Gastrocnemius medialis (tissue), 4 donors: ENCODE data around the gene BRCA2. TPM values are rescaled to one million over a fixed set of nuclear protein-coding genes. Genes with fewer than 3 reads are reported as not detected.

Experiments used
- ATAC-seq, 2 donors: fragments of 150-250 bp; one replicate each; pipeline ENCODE4 v1.9.1; 2016
- DNase-seq, 2 donors: peaks; one replicate each; pipeline ENCODE4 v3.0.0-alpha.2; 2019
- H3K27ac ChIP-seq, 4 donors: fragments of 200-600 bp; sonication (generic); 1 replicate in 1 of 4; 2 replicates in 3 of 4; pipeline ENCODE4 v1.5.1; 2016 to 2018; ENCODE audit warnings: mild to moderate bottlenecking in 2 of 4, moderate library complexity in 1 of 4
- H3K27me3 ChIP-seq, 3 donors: fragments of 200-600 bp; sonication (generic) in 2 of 3; 1 replicate in 1 of 3; 2 replicates in 2 of 3; pipeline versions ENCODE4 v1.5.1 to v1.6.0; 2016 to 2019; ENCODE audit warnings: mild to moderate bottlenecking in 1 of 3, moderate library complexity in 1 of 3
- H3K36me3 ChIP-seq, 2 donors: fragments of 200-600 bp; sonication (generic) in 1 of 2; one replicate each; pipeline ENCODE4 v1.5.1; 2017 to 2018
- H3K4me1 ChIP-seq, 2 donors: fragments of 200-600 bp; sonication (generic) in 1 of 2; one replicate each; pipeline ENCODE4 v1.5.1; 2016 to 2017; ENCODE audit warnings: mild to moderate bottlenecking in 2 of 2
- H3K4me3 ChIP-seq, 4 donors: fragments of 200-600 bp; sonication (generic) in 3 of 4; 1 replicate in 1 of 4; 2 replicates in 3 of 4; pipeline ENCODE4 v1.5.1; 2016 to 2019; ENCODE audit warnings: mild to moderate bottlenecking in 2 of 4
- H3K9me3 ChIP-seq, 3 donors: fragments of 200-600 bp; sonication (generic) in 2 of 3; 1 replicate in 1 of 3; 2 replicates in 2 of 3; pipeline ENCODE4 v1.5.1; 2016 to 2019
- CTCF ChIP-seq, 5 experiments: fragments of 450-650 bp in 3 of 5; fragments of 200-600 bp in 2 of 5; sonication (generic) in 2 of 5; IDR thresholded peaks in 4 of 5; conservative IDR thresholded peaks in 1 of 5; 1 replicate in 4 of 5; 2 replicates in 1 of 5; pipeline ENCODE4 v1.5.1; 2016 to 2019; ENCODE audit warnings: antibody characterized with exemption in 5 of 5, mild to moderate bottlenecking in 3 of 5, moderate library complexity in 3 of 5
- POLR2A ChIP-seq, 2 donors: fragments of 450-650 bp; IDR thresholded peaks; one replicate each; pipeline ENCODE4 v1.6.1; 2017; ENCODE audit warnings: antibody characterized with exemption in 2 of 2, mild to moderate bottlenecking in 2 of 2, moderate library complexity in 2 of 2
- in situ Hi-C, 4 donors: fragments of 200-750 bp; cut with MboI; loops; one replicate each; pipeline versions ENCODE4 v1.15.0 to v1.8.0; 2017; ENCODE audit warnings: low sequenced_read_pairs in 4 of 4
- intact Hi-C: fragments of 100-400 bp; cut with DNase I; formaldehyde crosslinking; loops from one replicate; pipeline ENCODE4 v1.15.1; 2023; ENCODE audit warnings: low total_unique reads
- total RNA-seq, 4 donors: library from RNA; depleted of rRNA; stranded (reverse); fragments of >200 nt; gene quantifications; one replicate each; pipeline versions ENCODE4 v1.1.0 to v1.2.3, GENCODE V29; 2016

The BRCA2 gene
- total RNA-seq, 4 donors from 2014 or later = 0.02 to 0.20 (median 0.12) TPM

GRCh38 chr13:32431361-32431760 is 116.1 kb downstream of the BRCA2 start:
- no peak for DNase-seq

GRCh38 chr13:32432856-32433255 is 117.5 kb downstream of the BRCA2 start:
- no peaks in the 10 kb centered on the region for H3K9me3 ChIP-seq
- TF ChIP-seq CTCF (IDR thresholded peaks at IDR 0.05 in 4 of 5, conservative IDR thresholded peaks at IDR 0.05 in 1 of 5) = no peak
- no peak for TF ChIP-seq POLR2A (IDR thresholded peaks at IDR 0.05)
- no peaks in the 10 kb centered on the region for H3K27me3 ChIP-seq
- ATAC-seq (no peak), DNase-seq (no peak)
- intact Hi-C loops = no loop called here
- peak overlapping the region in 3 of 4 donors; percentile 18 to 50 (median 25) for H3K27ac ChIP-seq
- H3K36me3 ChIP-seq = peaks cover 0 to 26% of the 10 kb centered on the region in 2 donors
- no peaks in the 10 kb centered on the region for H3K4me1 ChIP-seq
- H3K4me3 ChIP-seq = no peak overlapping the region
- in situ Hi-C loops = no loop called here

More at GRCh38 chr13:32431361-32431760, 116.1 kb downstream of the BRCA2 start:
- Histone ChIP-seq H3K27ac (no peak overlapping the region), H3K36me3 (peaks cover 0 to 20% of the 10 kb centered on the region in 2 donors), H3K27me3 (no peaks in the 10 kb centered on the region), H3K4me1 (peaks cover 4 to 5% of the 10 kb centered on the region in 2 donors), H3K9me3 (no peaks in the 10 kb centered on the region), H3K4me3 (no peak overlapping the region)
- TF ChIP-seq POLR2A (IDR thresholded peaks at IDR 0.05) (no peak), CTCF (IDR thresholded peaks at IDR 0.05 in 4 of 5, conservative IDR thresholded peaks at IDR 0.05 in 1 of 5) (no peak)
- no peak for ATAC-seq
- in situ Hi-C loops (no loop called here), intact Hi-C loops (no loop called here)

DNA sequence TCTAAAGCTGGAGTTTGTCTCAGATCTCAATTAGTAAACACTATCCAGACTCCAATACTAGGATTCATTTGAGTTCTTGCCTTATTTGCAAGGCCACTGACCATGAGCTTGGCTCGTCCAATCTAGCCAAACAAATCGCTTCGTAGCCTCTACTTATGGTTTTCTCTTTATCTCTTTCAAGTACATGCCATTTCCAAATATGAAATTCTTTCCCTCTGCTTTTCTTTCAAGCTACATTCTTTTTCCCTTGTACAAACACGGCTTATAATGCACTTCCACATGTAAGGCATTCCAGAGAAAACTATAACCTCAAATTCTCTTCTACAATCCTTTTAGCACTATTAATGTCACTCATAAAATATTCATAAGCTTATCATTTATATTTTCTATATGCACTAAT is 123.6 kb downstream of the BRCA2 start:
- Histone ChIP-seq H3K9me3 (no peaks in the 10 kb centered on the region), H3K4me1 (no peaks in the 10 kb centered on the region), H3K27ac (no peak overlapping the region), H3K27me3 (no peaks in the 10 kb centered on the region), H3K4me3 (no peak overlapping the region), H3K36me3 (peaks cover 0 to 29% of the 10 kb centered on the region in 2 donors)
- TF ChIP-seq CTCF (IDR thresholded peaks at IDR 0.05 in 4 of 5, conservative IDR thresholded peaks at IDR 0.05 in 1 of 5) = no peak
- no peak for TF ChIP-seq POLR2A (IDR thresholded peaks at IDR 0.05)
- intact Hi-C loops (no loop called here), in situ Hi-C loops (no loop called here)
- DNase-seq (no peak), ATAC-seq (no peak)

- H3K4me1 ChIP-seq = peaks cover 0 to 11% of the 10 kb centered on the region in 2 donors
- H3K27ac ChIP-seq = no peak overlapping the region
- in situ Hi-C loops = no loop called here
- H3K36me3 ChIP-seq = peaks cover 0 to 7% of the 10 kb centered on the region in 2 donors
- H3K27me3 ChIP-seq = no peaks in the 10 kb centered on the region
- intact Hi-C loops = no loop called here
- no peaks in the 10 kb centered on the region for H3K9me3 ChIP-seq
- TF ChIP-seq POLR2A (IDR thresholded peaks at IDR 0.05) = no peak
- peak in 2 of 5 experiments; percentile 21 to 34 for TF ChIP-seq CTCF (IDR thresholded peaks at IDR 0.05 in 4 of 5, conservative IDR thresholded peaks at IDR 0.05 in 1 of 5)
- DNase-seq (no peak), ATAC-seq (no peak)
- H3K4me3 ChIP-seq = no peak overlapping the region
Measured at GRCh38 chr13:32443111-32443510, 127.8 kb downstream of the BRCA2 start.

- H3K4me1 ChIP-seq = peaks cover 0 to 18% of the 10 kb centered on the region in 2 donors
- in situ Hi-C loops = no loop called here
- H3K27ac ChIP-seq = no peak overlapping the region
- TF ChIP-seq CTCF (IDR thresholded peaks at IDR 0.05 in 4 of 5, conservative IDR thresholded peaks at IDR 0.05 in 1 of 5) (no peak), POLR2A (IDR thresholded peaks at IDR 0.05) (no peak)
- DNase-seq (no peak), ATAC-seq (no peak)
- no peaks in the 10 kb centered on the region for H3K9me3 ChIP-seq
- intact Hi-C loops = no loop called here
- H3K4me3 ChIP-seq = no peak overlapping the region
- H3K36me3 ChIP-seq = peaks cover 0 to 7% of the 10 kb centered on the region in 2 donors
- no peaks in the 10 kb centered on the region for H3K27me3 ChIP-seq
Measured at GRCh38 chr13:32445461-32445860, 130.2 kb downstream of the BRCA2 start.
